HG02642 (cell line): ENCODE measurements around the gene MANEAL.
A peak's percentile ranks its signal among the peaks of the same experiment; 100 is the strongest.
"Not testable (repeated sequence)": the region's sequence is repeated elsewhere in the genome, so short reads cannot be mapped to it uniquely, and the experiment has no call there.

Experiments used
- ATAC-seq: cut with Tn5 transposase; IDR thresholded peaks from one replicate; pipeline ENCODE4 v1.9.1; 2021; ENCODE audit warnings: mild to moderate bottlenecking; ENCODE audit not compliant: unreplicated experiment, poor library complexity

MANEAL gene

GRCh38 chr1:37793773-37794371 is at the start of gene MANEAL:
TSS of gene MANEAL (plus strand) at chr1:37793847. CDS start at chr1:37794183, 336 bp downstream.
- ATAC-seq = peak; percentile 60

GRCh38 chr1:37746806-37747205 is 46.8 kb upstream of the MANEAL start:
- ATAC-seq = no peak

GRCh38 chr1:37748565-37748964 is 45.1 kb upstream of the MANEAL start:
- ATAC-seq = no peak

- ATAC-seq = no peak
These were observed 41.4 kb upstream of the MANEAL start for GRCh38 chr1:37752213-37752582.

GRCh38 chr1:37752583-37753471 is 40.8 kb upstream of the MANEAL start:
- ATAC-seq = no peak

- ATAC-seq = no peak
These were observed 40.0 kb upstream of the MANEAL start for GRCh38 chr1:37753473-37754321.

GRCh38 chr1:37755290-37755689 is 38.4 kb upstream of the MANEAL start:
- no peak for ATAC-seq

- no peak for ATAC-seq
These were observed 37.6 kb upstream of the MANEAL start for GRCh38 chr1:37755951-37756560.

- ATAC-seq = no peak
These were observed 34.2 kb upstream of the MANEAL start for GRCh38 chr1:37759451-37759850.

- no peak for ATAC-seq
These were observed 32.1 kb upstream of the MANEAL start for GRCh38 chr1:37761416-37762095.

- no peak for ATAC-seq
These were observed 31.1 kb upstream of the MANEAL start for GRCh38 chr1:37762516-37762915.

- no peak for ATAC-seq
These were observed 29.7 kb upstream of the MANEAL start for GRCh38 chr1:37763791-37764413.

GRCh38 chr1:37764414-37764825 is 29.2 kb upstream of the MANEAL start:
- no peak for ATAC-seq

GRCh38 chr1:37764888-37765441 is 28.7 kb upstream of the MANEAL start, which contains the start of gene EPHA10:
TSS of gene EPHA10 (minus strand) at chr1:37765120. CDS start at chr1:37765066, 54 bp downstream.
- ATAC-seq = no peak

GRCh38 chr1:37765916-37766664 is 27.6 kb upstream of the MANEAL start:
- no peak for ATAC-seq

GRCh38 chr1:37767488-37767887 is 26.2 kb upstream of the MANEAL start:
- no peak for ATAC-seq

GRCh38 chr1:37771440-37771839 is 22.2 kb upstream of the MANEAL start:
- ATAC-seq = not testable (repeated sequence)

- no peak for ATAC-seq
These were observed 16.6 kb upstream of the MANEAL start for GRCh38 chr1:37776946-37777516.
